HG02885 (cell line): Measurements from ENCODE around the gene PAQR8.
"Not testable (repeated sequence)": the region's sequence is repeated elsewhere in the genome, so short reads cannot be mapped to it uniquely, and the experiment has no call there.

ENCODE experiments used
- ATAC-seq: cut with Tn5 transposase; IDR thresholded peaks from one replicate; pipeline ENCODE4 v1.9.1; 2021; ENCODE audit warnings: mild to moderate bottlenecking; ENCODE audit not compliant: unreplicated experiment, poor library complexity

PAQR8 gene

DNA sequence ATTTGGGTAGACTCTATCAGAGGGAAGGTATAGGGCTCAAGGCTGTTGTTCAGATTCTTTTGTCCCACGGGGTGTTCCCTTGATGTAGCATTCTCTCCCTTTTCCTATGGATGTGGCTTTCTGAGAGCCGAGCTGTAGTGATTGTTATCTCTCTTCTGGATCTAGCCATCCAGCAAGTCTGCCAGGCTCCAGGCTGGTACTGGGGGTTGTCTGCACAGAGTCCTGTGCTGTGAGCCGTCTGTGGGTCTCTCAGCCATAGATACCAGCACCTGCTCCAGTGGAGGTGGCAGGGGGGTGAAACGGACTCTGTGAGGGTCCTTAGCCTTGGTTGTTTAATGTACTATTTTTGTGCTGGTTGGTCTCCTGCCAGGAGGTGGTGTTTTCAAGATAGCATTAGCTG lies 71.3 kb downstream of the PAQR8 start:
- not testable (repeated sequence) for ATAC-seq

DNA sequence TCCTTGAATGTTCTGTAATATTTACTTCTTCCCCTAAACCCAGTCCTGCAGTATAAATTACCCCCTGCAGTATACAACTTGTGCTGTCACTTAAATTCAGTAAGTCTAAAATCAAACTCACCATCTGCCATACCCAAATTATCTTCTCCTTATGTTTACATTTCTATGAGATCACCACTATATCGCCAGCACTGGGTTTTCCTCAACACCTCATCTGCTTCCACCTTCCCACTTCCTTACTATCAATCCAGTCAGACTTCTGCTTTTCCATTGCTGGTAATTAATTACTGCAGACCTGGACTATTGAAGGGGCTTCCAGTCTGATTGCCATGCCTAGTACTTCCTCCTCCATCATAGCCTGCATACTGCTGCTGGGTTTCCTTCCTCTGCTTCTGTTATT lies 73.4 kb downstream of the PAQR8 start:
- no peak for ATAC-seq

DNA sequence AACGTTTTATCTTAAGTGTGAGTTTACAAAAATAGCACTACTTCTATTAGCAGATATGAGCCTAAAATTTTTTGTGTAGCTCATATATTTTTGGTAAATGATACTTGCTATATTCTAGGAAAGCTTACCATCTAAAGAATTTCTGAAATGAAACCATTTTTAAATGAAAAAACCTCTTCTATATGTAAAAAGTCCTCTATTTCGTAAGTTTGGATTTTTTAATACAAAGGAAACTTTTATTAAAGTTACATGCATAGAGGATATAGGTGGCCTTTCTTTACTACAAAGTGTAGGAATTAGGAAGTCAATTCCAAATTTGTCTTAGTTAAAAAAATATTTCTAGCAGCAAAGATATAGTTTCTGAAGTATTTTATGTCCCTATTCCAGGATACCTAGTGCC lies 77.0 kb downstream of the PAQR8 start:
- no peak for ATAC-seq

DNA sequence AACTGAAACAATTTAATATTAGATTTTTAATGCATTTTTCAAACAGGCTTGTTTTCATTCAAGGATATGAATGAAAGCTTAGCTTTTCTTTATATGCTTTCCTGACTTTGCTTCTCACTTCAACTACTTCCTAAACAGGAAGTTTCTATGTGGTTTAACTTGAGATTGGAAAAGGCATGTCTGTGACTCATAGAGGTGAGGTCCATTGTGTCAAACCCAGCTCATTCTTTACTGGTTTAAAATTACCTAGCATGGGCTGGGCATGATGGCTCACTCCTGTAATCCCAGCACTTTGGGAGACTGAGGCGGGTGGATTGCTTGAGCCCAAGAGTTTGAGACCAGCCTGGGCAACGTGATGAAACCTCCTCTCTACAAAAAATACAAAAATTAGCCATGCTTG lies 92.6 kb downstream of the PAQR8 start:
- ATAC-seq: no peak

DNA sequence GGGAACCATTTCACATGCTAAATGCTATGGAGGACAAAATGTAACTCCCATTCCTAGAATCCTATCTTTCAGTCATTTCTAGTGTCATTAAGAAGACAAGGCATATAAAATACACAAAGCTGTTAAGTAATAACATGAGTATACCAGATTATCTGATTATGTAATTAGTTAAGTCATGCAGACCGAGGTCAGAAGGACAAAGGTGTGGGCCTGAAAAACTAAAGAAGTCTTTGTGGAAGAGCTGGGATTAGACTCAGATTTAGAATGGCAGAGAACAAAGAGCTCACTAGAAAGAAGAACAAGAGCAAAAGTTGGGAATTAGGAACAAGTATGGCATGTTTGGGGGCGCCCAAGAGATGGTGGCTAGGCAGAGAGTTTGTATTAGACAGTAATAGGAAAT lies 95.1 kb downstream of the PAQR8 start:
- no peak for ATAC-seq
